NCI-H345 (cell line): ENCODE results near the gene ARHGDIG.

Experiments
- DNase-seq: peaks from one replicate; lab custom pipeline; 2025; lab: John Stamatoyannopoulos, UW

ARHGDIG gene

DNA sequence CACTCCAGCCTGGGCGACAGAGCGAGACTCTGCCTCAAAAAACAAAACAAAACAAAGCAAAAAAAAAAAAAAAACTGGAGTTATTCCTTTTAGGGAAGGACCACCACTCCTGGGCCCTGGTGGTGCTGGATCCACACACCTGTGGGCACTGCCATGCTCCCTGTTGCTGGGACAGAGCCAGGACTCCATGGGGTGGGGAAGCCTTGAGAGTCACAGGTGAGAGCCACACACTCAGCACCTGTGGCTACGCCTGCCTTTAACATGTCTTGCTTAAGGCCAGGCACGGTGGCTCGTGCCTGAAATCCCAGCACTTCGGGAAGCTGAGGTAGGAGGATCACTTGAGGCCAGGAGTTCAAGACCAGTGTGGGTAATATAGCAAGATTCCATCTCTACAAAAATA lies 20.8 kb downstream of the ARHGDIG start:
- DNase-seq = no peak

DNA sequence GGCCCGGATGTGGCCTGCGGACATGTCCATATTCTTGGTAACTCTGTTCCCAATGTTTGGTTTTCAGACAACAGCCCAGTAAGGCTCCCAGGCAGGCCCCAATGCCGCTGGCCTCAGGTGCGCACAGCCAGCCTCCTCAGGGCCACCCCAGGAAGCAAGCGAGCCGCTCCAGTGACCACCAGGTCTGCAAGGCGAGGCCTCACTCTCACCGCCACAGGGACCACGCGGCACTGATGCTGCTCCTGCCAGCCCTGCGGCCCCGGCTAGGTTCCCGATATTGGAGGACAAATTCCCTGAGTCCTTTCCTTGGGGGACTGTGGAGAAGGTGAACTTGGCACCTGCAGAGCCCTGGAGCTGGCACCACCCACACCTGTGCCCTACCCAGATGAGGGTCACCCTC lies 21.6 kb downstream of the ARHGDIG start:
- no peak for DNase-seq

DNA sequence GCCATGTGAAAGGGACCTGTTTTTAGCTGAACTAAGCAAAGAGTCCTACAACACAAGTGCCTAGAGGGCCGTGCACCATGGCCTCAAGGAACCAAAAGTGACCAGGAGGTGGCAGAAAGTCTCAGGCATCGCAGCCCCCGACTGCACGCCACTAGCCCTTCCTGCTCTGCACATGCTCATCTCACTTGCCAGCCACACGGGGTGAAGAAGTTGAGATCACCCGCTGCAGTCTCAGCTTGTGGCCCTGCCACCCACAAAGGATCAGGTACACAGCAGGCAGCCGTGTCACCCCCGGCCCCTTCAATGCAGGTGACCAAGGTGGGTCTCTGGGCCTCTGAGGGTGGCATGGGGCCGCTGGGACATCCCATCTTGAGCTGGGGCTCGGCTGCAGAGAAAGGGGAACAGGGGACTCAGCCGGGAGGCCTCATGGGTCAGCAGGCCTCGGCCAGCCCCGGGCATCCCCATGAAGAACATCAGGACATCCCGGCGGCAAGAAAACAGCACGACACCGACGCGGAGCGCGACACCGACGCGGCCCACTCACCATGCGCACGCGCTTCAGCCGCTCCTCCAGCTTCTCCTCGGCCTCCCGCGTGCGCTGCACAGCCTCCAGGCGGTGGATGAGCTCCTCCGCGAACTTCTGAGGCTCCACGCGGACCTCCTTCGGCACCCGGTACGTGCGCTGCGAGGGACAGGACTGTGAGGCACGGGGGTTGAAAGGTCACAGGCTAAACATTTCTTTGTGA lies 23.5 kb downstream of the ARHGDIG start:
- no peak for DNase-seq

DNA sequence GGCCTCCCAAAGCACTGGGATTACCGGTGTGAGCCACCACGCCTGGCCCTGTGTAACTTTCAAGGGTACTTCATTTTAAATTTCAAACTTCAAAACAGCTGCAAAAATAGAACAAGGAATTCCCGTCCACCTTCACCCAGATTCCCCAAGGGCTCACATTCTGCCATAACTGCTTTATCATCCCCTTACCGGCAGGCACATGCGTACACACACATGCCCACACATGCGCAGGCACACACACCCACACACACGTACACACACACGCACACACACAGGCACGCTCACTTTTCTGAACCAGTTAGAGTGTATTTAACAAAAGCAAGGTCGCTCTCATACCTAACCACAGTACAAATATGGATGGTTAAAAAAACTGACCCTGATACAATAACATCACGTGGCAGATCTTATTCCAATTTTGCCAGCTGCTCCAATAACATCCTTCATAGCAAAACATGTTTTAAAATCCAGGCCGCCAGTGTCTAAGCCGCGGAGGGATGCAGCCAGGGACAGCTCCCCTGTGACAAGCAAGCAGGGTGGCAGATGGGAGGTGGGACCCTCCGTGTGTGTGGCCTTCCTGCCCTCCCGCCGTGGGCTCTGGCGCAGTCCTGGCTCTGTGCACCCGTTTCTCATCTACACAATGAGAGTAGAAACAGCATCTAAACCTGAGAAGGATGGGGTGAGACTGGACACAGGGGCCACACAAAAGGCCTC lies 25.7 kb downstream of the ARHGDIG start:
- no peak for DNase-seq

DNA sequence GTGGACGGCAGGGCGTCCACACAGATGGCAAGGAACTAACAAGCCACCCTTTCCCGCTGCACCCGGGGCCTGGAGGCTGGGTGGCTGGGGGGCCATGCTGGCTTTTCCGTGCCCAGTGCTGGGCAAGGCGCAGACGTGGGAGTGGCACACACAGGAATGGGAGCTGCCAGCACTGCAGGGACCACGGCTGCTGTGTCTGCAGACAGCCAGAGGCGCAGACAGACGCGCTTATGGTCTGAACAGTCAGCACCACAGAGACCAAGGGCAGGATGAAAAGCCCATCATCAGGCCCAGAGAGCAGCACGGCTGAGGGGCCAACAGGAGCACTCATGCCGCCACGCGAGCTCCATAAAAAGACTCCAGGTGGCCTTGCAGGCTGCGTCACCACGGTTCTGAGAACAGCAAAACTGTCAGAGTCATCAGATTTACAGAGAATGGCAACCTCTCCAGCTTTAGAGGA lies 26.6 kb downstream of the ARHGDIG start:
- no peak for DNase-seq

DNA sequence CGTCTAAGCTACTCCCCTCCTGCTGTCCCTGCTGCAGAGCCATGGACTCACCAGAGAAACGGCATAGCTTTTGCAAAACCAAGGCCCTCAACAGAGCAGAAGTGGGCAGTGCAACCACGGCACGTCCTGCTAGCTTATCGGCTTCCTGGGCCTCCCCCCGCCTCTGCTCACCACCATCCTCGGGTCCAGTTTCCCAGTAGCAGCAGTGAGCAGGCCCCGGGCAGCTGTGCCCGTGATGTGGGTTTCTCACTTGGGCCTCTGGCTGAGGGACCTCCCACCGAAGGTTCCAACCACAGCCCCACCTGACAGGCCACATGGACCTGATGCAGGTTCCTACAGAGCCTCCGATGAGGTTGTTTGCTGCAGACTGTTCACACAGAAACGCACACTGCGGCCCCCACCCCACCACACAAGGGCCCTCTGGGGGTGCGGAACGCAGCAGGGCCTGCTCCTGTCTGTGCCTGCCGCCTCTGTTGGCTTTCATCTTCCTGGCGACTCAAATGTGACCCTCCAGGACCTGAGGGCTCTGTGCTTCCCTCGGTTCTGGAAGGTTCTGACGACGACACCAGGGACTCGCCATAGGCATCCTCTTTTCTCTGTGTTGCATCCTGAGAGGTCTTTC lies 27.4 kb downstream of the ARHGDIG start:
- DNase-seq = no peak

DNA sequence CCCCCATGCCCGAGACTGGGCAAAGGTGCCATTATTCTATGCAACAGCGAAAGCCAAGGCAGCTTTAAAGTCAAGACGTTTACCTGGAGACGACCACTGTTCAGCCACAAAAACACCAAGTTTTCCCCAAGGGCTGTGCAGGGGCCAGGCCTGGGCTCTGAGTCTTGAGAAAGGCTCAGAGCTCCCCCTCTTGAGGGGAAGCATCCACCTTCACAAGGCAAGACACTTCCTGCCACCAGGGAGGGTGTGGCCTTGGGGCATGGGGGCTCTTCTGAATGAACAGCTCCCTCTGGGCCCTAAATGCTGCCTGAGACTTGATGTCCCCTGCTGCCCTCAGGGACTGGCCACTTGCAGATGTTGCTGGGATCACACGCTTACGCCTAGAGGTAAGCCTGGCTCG lies 29.1 kb downstream of the ARHGDIG start:
- no peak for DNase-seq

DNA sequence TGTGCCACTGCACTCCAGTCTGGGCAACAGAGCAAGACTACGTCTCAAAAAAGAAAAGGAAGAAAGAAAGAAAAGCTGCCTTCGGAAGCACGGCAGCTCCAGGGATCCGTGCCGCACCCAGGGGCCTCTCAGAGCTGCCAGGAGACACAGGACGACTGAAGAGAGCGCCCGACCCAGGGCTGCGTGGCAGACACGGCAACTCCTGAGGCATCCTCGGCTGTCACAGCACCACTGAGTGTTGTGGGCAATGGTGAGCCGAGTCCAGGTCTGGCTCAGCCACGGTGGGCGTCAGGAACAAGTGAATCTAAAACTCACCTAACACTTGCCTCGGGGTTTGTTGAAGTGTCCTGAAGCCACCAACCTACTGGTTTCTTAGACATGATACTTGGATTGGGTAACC lies 31.3 kb downstream of the ARHGDIG start:
- DNase-seq = no peak

DNA sequence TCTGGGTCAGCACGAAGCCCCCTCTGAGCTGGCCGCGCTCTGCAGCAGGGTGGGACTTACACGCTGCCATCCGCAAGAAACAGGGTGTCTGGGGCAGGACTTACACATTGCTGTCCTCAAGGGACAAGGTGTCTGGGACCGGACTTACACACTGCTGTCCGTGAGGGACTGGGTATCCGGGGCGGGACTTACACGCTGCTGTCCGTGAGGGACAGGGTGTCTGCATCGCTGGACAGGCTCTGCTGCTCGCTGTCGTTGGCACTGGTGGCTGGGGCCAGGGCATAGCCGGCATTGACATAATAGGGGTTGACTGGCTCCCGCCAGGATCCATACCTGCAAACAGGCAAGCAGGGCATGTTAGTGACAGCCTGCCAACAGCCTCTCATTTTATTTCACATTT lies 34.0 kb downstream of the ARHGDIG start:
- DNase-seq = no peak

DNA sequence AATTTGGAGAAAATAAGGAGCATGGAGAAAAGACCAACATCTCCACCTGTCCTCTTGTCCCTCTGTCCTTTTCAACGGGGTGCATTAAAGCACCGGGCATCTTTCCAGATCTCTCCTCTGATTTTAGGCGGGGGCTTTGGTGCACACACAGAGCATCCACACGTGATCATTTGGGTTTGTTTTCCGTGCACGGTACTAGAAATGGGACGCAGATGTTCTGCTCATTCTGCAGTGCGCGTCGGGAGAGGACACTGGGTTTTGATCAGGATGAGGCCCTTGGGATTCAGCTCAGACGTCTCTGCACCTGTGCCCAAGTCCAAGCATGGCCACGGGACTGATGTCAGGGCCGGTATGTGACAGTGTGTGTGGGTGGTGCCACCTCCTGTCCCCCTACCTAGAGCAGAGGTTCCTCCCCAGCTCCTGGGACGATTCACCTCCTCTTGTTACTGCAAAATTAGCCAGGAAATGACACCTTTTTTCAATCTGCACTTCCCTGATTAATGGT lies 34.5 kb downstream of the ARHGDIG start:
- DNase-seq = peak; percentile 6

DNA sequence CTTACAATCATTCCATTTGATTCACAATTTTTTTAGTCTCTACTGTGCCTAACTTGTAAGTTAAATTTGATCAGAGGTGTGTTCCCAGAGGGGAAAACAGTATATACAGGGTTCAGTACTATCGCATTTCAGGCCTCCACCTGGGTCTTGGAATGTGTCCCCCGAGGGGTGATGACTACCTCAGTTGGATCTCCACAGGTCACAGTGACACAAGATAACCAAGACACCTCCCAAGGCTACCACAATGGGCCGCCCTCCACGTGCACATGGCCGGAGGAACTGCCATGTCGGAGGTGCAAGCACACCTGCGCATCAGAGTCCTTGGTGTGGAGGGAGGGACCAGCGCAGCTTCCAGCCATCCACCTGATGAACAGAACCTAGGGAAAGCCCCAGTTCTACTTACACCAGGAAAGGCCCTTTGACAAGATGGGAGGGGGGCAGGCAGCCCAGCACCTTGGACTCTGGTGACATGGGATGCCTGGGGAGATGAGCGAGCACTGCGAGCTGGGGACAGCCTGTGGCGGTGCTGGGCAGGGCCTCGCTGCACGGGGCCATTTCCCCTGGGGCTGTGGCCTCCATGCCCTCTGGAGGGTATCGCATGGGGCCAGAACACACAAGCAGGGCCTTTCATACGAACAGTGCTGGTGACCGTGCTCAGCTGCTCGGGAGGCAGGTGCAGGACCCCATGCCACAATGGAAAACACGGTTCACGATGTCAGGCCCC lies 36.5 kb downstream of the ARHGDIG start:
- no peak for DNase-seq

DNA sequence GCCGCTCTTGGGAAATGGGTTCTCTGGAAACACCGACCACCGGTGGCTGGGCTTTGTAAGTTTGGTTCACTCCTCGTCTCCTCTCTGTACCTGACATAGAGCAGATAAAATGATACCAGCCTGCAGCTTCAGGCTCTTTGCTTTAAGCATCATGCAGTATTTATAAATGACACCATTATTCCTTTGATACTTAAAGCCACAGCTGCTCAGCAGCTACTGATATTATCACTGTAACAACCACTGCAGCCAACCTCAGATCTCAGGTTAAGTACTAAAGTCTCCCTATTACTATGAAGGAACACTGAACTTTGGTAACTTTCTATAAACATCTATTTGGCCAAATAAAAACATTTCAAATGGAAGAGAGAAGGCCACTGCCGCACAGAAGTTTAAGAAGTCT lies 37.2 kb downstream of the ARHGDIG start:
- no peak for DNase-seq

DNA sequence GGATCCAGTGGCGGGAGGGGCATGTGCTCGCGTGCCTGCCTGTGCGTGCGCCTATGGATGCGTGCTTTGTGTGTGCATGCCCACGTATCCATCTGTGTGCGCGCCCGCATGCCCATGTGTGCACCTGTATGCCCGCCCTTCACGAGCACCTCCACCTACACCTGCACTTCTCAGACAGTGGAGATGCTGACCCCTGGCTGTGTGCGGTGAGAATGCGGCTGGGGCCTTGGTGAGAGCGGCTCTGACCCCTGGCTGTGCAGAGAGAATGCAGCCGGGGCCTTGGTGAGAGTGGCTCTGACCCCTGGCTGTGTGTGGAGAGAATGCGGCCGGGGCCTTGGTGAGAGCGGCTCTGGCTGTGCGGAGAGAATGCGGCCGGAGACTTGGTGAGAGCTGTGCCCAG lies 38.2 kb downstream of the ARHGDIG start:
- DNase-seq = no peak

DNA sequence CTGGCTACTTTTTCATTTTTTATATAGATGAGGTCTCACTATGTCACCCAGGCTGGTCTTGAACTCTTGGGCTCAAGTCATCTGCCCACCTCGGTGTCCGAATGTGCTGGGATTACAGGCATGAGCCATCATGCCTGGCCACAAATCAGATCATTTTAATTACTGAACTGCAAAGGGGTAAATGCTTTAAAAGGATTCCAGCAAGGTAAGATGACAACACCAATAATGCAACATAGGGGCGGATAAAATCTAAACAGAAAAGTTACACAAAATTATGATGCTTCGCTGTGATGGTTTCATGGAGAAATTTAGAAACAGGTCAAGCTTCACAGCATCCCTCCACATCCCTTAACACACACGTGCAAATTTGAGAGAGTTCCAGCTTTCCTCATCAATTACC lies 39.8 kb downstream of the ARHGDIG start:
- no peak for DNase-seq

DNA sequence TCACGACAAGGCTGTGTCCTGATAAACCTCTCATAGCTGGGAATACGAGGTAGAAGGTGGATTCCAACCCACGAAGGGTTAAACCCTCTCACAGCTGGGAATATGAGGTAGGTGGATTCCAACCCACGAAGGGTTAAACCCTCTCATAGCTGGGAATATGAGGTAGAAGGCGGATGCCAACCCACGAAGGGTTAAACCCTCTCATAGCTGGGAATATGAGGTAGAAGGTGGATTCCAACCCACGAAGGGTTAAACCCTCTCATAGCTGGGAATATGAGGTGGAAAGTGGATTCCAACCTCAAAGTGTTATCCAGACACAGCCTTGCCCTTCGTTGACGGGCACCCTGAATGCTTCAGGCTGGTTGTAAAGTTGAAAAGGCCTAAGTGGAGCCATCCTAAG lies 41.1 kb downstream of the ARHGDIG start:
- no peak for DNase-seq

DNA sequence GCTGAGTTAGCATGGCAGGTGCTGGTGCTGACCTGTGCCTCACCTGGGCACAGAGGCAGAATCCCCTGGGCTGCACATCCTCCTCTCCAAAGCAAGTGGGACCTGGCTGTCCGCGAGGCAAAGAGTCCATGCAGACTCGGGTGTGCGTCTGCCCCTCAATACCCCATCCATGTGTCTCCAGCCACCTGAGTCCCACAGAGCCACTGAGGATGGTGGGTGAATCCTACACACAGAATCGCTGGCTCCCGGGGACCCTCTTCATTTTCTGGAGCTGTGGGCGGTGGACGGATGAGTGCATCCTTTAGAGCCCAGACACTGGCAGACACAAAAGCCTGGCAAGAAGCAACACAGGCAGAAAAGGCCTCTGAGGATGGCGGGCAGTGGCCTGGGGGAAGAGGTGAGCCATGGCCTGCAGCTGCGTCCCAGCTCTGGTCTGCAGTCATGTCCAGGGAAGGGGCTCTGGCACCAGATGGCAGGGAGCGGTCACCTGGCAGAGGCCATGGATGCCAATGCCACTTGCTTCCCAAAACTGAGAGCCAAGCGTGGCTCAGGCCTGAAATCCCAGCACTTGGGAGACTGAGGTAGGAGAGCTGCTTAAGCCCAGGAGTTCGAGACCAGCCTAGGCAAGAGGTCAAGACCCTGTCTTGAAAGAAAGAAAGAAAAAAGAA lies 42.2 kb downstream of the ARHGDIG start:
- no peak for DNase-seq

DNA sequence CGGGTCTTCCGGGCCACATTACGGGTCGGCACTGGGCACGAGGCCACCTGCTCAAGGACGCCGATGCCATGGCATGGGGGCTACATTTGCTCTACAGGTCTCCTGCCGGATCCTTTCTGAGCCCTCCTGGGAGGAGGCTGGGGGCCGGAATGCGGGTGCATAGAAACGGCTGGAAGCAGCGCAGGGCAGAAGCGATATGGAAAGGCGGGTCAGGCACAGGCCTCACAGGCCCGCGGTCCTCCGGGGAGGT lies 43.7 kb downstream of the ARHGDIG start:
- DNase-seq = no peak

DNA sequence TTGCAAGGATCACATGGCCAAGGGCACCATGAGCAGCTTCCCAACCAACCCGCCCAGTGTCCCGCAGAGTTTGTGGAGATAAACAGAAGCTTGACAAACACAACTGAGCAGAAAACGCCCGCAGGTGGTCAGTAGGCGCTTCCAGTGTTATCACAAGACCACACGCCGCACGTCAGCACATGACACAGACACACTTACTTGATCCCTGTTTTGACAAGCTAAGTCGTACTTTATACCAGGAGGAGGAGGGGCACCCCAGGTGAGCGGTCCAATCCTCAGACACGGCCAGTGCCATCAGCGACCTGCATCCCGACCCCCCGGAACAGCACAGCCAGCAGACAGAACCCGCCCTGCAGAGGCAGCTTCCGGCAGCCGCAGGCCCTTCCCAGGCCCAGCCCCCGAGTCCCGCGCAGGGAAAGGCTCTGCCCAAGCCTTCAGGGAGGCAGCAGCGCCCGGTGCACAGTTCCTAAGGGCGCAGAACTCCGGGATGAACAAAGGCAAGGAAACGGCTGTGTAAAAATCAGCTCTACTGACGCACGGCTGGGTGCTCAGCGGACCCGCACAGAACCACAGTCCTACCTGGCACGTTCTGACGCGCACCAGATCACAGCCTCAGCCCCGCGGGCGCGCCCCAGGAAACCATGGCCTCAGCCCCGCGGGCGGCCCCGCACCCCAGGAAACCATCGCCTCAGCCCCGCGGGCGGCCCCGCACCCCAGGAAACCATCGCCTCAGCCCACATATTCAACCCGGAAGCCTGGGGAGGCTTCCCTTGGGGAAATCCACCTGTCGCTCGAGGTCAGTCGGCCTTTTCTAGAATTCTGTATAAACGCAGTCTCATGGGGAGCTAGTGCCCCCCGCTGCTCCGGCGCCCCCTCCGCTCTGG lies 44.3 kb downstream of the ARHGDIG start:
- no peak for DNase-seq

DNA sequence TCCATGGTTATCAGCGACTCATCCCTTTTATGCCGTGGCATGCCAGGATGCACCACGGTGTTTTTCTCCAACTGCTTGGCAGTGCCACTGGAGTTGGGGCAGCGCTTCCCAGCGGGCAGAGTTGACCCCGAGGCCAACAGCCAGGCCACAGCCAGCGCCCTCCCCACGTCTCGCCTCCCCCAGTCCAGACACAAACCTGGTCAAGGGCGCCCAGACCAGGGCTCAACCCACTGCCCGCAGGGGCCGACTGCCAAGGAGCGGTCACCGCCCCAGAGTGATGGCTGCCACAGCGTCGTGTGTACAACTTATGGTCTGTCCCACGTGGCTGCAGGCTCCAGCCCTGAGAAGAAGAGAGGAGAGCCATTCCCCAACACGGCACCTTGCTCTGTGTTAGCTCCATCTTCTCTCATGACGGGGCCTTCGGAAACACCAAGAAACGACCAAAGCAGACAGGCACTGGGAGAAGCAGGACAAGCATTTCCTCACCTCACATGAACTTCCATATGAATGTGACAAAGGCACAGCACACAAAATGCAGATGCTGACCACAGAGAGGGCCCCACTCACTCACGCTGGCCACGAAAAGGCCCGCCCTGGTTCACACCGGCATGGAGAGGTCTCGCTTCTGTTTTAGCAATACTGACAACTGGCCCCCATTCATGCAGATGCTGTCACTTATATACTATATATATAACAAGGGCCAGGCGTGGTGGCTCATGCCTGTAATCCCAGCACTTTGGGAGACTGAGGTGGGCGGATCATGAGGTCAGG lies 45.2 kb downstream of the ARHGDIG start:
- DNase-seq = no peak

DNA sequence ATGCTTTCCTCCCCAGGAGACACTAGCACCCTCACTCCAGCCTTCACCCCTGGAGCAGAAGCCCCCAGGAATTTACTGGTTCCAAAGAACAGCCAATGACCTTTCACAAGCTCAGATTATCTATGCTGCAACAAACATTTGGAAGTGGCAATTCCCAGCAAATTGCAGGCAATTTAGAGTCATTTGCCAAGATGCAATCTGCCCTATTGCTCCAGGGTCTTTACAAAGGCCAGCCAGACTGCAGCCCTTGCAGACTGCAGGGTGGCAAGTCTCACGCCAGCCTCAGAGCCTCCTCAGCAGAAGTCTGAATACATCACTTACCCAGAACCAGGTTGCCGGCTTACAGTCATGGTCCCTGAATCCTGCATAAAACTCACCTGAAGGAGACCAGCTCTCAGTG lies 50.4 kb downstream of the ARHGDIG start:
- DNase-seq = no peak
